NCI-H187 (cell line): ENCODE measurements around the gene CES2.
A peak's percentile ranks its signal among the peaks of the same experiment; 100 is the strongest.
"Not testable (repeated sequence)": the region's sequence is repeated elsewhere in the genome, so short reads cannot be mapped to it uniquely, and the experiment has no call there.

Experiments used
- DNase-seq, 2 experiments: peaks; one replicate each; lab custom pipeline; 2025; lab: John Stamatoyannopoulos, UW

CES2 gene

GRCh38 chr16:66936889-66937554, 1.7 kb downstream of the CES2 start:
- DNase-seq: no peak

- DNase-seq: no peak
These were observed 2.5 kb downstream of the CES2 start for GRCh38 chr16:66937725-66938337.

GRCh38 chr16:66939366-66939765, 4.0 kb downstream of the CES2 start:
- no peak for DNase-seq

GRCh38 chr16:66940236-66940635, 4.9 kb downstream of the CES2 start:
- no peak for DNase-seq

- no peak for DNase-seq
These were observed 7.7 kb downstream of the CES2 start for GRCh38 chr16:66942981-66943380.

- DNase-seq: no peak
These were observed 8.2 kb downstream of the CES2 start for GRCh38 chr16:66943426-66944053.

- DNase-seq: no peak
These were observed 8.7 kb downstream of the CES2 start for GRCh38 chr16:66944054-66944441.

- DNase-seq: not testable (repeated sequence)
These were observed 9.7 kb downstream of the CES2 start for GRCh38 chr16:66944971-66945370.

GRCh38 chr16:66945939-66946338, 10.6 kb downstream of the CES2 start:
- no peak for DNase-seq

- no peak for DNase-seq
These were observed 11.2 kb downstream of the CES2 start for GRCh38 chr16:66946541-66946940.

- no peak for DNase-seq
These were observed 11.6 kb downstream of the CES2 start for GRCh38 chr16:66946974-66947301.

GRCh38 chr16:66947302-66948065, 12.2 kb downstream of the CES2 start:
- peak; percentile 28 to 58 for DNase-seq

GRCh38 chr16:66948134-66948836, 13.0 kb downstream of the CES2 start:
- DNase-seq: no peak

GRCh38 chr16:66948837-66949225, 13.5 kb downstream of the CES2 start:
- no peak for DNase-seq

- no peak for DNase-seq
These were observed 14.2 kb downstream of the CES2 start for GRCh38 chr16:66949472-66949871.

GRCh38 chr16:66950437-66950836, 15.1 kb downstream of the CES2 start:
- DNase-seq: no peak

GRCh38 chr16:66950971-66951790, 15.9 kb downstream of the CES2 start:
- DNase-seq: no peak

GRCh38 chr16:66952430-66953110, 17.3 kb downstream of the CES2 start:
- no peak for DNase-seq

- no peak for DNase-seq
These were observed 18.3 kb downstream of the CES2 start for GRCh38 chr16:66953462-66954096.

GRCh38 chr16:66954097-66954659, 18.9 kb downstream of the CES2 start:
- DNase-seq: peak; percentile 32 to 46
